GM19397 (cell line): ENCODE measurements around the gene UBXN11.

Experiments used
- ATAC-seq: cut with Tn5 transposase; IDR thresholded peaks from one replicate; pipeline ENCODE4 v1.9.1; 2021; ENCODE audit warnings: mild to moderate bottlenecking, moderate library complexity; ENCODE audit not compliant: unreplicated experiment

UBXN11 gene

DNA sequence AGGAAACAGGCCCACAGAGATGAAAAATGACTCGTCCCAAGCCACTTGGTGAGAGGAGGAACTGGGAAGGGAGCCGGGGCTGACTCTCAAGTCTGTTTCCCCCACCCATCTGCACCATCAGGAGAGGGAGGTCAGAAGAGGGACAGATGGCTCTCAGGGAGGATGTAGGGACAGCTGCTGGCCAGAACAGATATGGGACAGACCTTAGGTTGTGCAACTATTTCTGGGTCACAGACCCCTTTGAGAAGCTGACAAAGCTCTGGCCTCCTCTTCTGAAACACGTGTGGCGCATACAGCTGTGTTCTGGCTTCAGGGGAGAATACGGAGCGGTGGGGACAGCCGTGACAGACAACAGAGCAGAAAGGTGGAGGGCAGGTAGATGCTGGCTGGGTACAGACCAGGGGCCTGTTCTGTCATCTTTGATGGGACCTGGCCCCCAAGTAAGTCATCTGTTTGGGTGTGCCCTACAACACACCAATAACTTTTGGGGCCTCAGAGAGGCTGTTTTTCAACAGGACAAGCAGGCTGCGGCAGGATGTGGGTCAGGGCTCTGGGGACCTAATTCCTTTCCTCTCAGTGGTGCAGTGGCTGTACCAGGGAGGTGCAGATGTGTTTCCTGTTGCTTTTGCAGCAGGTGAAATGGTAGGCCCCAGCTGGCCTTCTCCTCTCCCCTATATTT is 19.3 kb downstream of the UBXN11 start:
- peak; percentile 32 for ATAC-seq

DNA sequence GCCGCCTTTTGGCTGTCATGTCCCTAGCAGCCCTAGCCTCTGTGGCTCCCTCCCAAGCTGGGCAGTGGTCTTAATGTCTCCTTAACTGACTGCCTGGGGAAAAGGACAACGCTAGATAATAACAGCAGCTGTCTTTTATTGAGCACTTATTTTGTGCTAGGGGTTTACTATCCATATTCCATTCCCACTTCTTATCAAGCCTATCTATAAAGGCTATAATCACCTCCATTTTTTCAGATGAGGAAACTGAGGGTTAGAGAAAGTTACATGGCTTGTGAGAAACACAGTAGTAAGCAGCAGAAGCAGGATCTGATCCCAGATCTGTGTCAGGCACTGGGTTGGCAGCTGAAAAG is 20.4 kb downstream of the UBXN11 start:
- no peak for ATAC-seq

- no peak for ATAC-seq
Measured at GRCh38 chr1:26285366-26286063, 20.9 kb downstream of the UBXN11 start.

- ATAC-seq = no peak
Measured at GRCh38 chr1:26284597-26285347, 21.7 kb downstream of the UBXN11 start.

- ATAC-seq = no peak
Measured at GRCh38 chr1:26283871-26284596, 22.4 kb downstream of the UBXN11 start.

GRCh38 chr1:26283279-26283853 is 23.1 kb downstream of the UBXN11 start:
- no peak for ATAC-seq

DNA sequence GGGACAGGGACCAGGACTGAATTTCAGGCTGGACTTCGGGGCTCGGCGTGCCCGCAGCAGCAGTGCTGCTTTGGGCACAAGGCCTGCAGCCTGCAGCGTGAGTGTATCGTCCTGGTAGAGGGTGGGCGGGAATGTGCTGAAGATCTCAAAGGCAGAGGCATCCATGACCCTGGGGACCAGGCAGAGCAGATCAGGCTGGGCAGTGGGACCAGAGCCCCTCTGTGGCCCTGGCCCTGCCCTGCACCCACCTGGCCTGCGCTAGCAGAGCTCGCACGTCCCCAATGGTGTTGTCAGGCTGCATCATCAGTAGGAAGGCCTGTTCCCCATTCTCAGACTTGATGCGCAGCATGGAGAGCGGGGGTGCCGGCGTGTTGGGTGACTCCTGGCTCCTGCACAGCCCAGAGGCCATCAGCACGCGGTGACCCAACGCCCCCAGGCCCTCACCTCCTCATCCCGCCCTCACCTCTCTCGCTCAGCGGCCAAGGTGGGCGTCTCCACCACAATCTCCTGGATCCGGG is 24.0 kb downstream of the UBXN11 start:
- ATAC-seq = no peak

GRCh38 chr1:26281971-26282370 is 24.5 kb downstream of the UBXN11 start:
- ATAC-seq = no peak

DNA sequence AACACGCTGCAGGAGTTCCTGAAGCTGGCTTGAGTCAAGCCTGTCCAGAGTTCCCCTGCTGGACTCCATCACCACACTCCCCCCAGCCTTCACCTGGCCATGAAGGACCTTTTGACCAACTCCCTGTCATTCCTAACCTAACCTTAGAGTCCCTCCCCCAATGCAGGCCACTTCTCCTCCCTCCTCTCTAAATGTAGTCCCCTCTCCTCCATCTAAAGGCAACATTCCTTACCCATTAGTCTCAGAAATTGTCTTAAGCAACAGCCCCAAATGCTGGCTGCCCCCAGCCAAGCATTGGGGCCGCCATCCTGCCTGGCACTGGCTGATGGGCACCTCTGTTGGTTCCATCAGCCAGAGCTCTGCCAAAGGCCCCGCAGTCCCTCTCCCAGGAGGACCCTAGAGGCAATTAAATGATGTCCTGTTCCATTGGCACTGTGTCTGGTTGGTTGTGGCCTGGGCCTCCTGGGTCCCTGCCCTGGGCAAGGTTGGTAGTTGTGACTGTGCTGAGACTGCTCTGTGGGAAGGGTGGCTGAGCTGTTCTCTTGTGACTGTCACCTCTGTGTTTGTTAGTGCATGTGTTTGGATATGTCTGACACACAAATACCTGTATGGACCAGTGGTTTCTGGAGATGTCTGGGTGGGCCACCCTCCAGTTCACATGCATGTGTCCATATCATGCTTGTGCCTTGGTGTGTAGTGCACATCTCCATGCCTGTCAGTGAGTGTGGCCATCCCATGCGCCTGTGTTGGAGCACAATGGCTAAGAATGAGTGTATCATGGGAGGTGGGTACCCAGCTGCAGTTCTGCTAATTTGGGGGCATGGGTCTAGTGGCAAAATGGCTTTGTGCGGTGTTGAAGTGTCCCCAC is 25.1 kb downstream of the UBXN11 start:
- no peak for ATAC-seq

DNA sequence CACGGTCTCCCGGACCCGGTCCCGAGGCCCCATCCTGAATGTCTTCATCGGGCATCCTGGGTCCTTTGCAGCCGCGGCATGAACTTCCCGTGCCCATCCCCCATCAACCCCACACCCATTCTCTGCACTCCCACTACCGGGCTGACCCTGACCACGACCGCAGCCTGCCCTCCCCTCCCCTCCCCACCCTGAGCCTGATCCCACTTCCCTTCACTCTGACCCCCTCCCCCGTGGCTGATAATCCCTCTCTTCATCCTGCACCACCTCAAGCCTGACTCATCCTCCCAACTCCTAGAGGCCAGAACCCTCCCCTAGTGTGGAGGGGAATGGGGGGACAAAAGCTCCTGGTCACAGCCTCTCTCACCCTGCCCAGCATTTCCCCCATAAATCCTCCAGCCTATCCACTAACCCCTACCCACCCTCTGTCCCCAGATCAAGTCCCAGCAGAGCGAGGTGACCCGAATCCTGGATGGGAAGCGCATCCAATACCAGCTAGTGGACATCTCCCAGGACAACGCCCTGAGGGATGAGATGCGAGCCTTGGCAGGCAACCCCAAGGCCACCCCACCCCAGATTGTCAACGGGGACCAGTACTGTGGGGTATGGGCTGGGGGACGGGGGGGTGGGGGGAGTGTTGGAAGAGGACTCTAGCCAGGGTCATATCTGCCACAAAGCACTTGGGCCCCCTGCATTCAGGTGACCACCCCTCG is 25.9 kb downstream of the UBXN11 start:
- no peak for ATAC-seq

- ATAC-seq = peak; percentile 71
Measured at GRCh38 chr1:26279456-26280332, 26.7 kb downstream of the UBXN11 start, which contains the start of gene SH3BGRL3. SH3BGRL3 (plus strand) TSS chr1:26280086; CDS start chr1:26280156, 70 bp downstream.

- no peak for ATAC-seq
Measured at GRCh38 chr1:26278724-26279455, 27.5 kb downstream of the UBXN11 start.

DNA sequence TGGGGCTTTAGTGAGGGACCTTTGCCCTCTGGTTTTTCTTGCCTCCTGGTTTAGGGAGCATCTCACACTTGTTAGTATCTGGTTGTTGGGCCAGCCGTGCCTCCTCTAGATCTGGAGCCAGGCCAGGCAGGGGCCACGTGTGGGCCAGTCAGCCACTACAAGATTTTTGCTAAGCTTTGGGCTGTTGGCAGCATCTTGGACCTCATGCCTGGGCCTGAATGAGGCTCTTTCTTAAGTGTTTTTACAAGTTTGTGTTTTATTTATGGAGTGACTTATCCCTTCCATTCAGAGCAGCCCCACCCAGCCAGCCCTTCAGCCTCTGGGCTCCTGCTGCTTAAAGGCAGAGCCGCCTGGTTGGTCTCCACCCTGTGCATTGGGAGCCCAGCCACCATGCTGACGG is 28.1 kb downstream of the UBXN11 start:
- no peak for ATAC-seq

DNA sequence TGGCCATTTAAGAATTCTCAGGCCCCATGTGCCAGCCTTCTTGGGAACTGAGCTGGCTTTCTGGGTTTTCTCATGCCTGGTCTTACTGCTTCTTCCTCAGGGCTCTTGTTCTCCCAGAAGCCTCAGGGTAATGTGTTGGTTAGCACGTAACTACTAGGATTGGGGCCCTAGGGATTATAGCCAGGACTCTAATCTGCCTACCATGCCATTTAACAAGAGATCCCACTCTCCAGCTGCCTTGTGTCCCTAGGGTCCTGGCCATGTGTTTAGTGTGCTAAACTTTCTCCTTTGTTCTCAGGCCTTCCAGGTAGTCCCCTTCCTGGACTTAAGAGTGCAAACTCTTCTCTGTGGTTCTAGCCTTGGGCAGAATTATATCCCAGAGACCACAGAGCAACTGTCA is 28.7 kb downstream of the UBXN11 start:
- ATAC-seq = no peak

DNA sequence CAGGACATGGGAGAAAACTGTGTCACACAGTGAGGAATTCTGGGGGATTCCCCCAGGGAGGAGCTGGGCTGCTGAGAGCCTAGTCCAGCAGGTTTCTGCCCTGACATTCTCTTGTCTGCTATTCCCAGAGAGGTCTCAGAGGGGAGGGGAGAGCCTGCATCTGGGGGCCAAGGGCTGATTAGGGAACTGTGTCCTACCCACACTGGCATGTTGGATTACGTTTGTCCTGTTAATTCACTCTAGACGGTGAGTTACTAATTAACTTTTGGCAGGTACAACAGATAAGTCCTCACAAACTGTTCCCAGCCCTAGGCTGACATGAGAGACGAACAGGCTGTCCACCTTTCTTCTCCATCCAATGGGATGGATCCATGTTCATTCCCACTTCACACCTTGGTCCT is 29.2 kb downstream of the UBXN11 start:
- no peak for ATAC-seq

- no peak for ATAC-seq
Measured at GRCh38 chr1:26276432-26276838, 30.0 kb downstream of the UBXN11 start.
